Measurements from ENCODE around the gene KIF1B.

Gene KIF1B

DNA sequence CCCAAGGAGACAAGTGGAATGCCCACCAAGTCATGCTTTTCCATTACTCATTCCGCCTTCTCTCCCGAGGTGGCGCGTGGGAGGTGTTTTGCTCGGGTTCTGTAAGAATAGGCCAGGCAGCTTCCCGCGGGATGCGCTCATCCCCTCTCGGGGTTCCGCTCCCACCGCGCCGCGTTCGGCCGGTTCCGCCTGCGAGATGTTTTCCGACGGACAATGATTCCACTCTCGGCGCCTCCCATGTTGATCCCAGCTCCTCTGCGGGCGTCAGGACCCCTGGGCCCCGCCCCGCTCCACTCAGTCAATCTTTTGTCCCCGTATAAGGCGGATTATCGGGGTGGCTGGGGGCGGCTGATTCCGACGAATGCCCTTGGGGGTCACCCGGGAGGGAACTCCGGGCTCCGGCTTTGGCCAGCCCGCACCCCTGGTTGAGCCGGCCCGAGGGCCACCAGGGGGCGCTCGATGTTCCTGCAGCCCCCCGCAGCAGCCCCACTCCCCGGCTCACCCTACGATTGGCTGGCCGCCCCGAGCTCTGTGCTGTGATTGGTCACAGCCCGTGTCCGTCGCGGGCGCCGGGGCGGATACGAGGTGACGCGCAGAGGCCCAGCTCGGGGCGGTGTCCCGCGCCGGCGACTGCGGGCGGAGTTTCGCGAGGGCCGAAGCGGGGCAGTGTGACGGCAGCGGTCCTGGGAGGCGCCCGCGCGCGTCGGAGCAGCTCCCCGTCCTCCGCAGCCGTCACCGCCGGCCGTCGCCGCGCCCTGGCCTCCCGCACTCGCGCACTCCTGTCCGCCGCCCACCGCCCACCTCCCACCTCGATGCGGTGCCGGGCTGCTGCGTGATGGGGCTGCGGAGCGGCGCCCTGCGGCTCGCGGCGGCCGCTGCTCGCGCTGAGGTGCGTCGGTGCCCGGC is at the start of gene KIF1B:
Gene KIF1B (plus strand): TSS at position 666 of the 906 bp plus-strand sequence. CDS start 21,759 bp downstream, outside the sequence.
- no peak for TF ChIP-seq Cebpa-rat (IDR thresholded peaks at IDR 0.05)
- Histone ChIP-seq H3K27ac (peak within 1 kb of the TSS; percentile 88), H3K27me3 (no peaks in the 10 kb centered on the region)

GRCh38 chr1:10160907-10161490 is 49.4 kb upstream of the KIF1B start:
- no peak for TF ChIP-seq Cebpa-rat (IDR thresholded peaks at IDR 0.05)
- no peak overlapping the region for H3K4me3 ChIP-seq

More for the DNA sequence above, at the start of gene KIF1B:
- Histone ChIP-seq H4K20me1 (peaks cover 30% of the 10 kb centered on the region), H3K9me3 (no peaks in the 10 kb centered on the region), H3K4me3 (peak within 1 kb of the TSS; percentile 99), H3K4me1 (peaks cover 28% of the 10 kb centered on the region), H3K4me2 (peak within 1 kb of the TSS; percentile 92), H3K36me3 (no peaks in the 10 kb centered on the region), H3K9ac (peak within 1 kb of the TSS; percentile 88)

DNA sequence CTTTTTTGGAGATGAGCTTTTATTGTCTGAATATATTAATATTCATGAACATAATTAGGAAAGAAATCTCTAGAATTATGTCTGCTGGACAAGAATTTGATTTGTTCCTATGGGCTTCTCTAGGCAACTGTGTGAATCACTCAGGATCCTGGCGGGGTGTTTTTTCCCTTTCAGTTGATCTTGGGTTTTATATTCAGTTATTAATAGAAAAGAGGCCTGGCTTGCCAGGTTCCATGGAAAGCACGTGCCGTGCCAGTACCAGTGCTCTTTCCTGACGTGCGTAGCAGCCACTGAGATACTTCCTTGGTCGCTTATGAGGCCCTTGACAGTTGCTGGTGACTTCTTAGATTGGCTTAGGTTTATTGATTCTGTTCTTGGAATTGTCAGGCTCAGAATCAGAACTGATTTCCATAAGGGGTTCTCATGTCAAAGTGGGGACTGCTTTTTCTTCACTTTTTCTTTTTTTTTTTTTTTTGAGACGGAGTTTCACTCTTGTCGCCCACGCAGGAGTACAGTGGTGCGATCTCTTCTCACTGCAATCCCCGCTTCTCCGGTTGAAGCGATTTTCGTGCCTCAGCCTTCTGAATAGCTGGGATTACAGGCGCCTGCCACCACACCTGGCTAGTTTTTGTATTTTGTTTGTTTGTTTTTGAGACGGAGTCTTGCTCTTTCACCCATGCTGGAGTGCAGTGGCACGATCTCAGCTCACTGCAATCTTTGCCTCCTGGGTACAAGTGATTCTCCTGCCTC is 48.7 kb upstream of the KIF1B start:
- Histone ChIP-seq H3K27me3 (no peaks in the 10 kb centered on the region), H3K4me3 (no peak overlapping the region), H3K4me2 (no peak overlapping the region), H3K9ac (no peak overlapping the region), H3K9me3 (no peaks in the 10 kb centered on the region), H3K27ac (no peak overlapping the region), H4K20me1 (no peaks in the 10 kb centered on the region), H3K36me3 (peaks cover 82% of the 10 kb centered on the region), H3K4me1 (peaks cover 7% of the 10 kb centered on the region; the same call in 1 of the 2 replicates)
- no peak for TF ChIP-seq Cebpa-rat (IDR thresholded peaks at IDR 0.05)

More at GRCh38 chr1:10160907-10161490, 49.4 kb upstream of the KIF1B start:
- Histone ChIP-seq H3K36me3 (peaks cover 75% of the 10 kb centered on the region), H3K27ac (no peak overlapping the region), H3K9me3 (no peaks in the 10 kb centered on the region), H3K4me1 (peaks cover 7% of the 10 kb centered on the region; the same call in 1 of the 2 replicates), H3K4me2 (no peak overlapping the region), H3K9ac (no peak overlapping the region), H3K27me3 (no peaks in the 10 kb centered on the region), H4K20me1 (no peaks in the 10 kb centered on the region)

DNA sequence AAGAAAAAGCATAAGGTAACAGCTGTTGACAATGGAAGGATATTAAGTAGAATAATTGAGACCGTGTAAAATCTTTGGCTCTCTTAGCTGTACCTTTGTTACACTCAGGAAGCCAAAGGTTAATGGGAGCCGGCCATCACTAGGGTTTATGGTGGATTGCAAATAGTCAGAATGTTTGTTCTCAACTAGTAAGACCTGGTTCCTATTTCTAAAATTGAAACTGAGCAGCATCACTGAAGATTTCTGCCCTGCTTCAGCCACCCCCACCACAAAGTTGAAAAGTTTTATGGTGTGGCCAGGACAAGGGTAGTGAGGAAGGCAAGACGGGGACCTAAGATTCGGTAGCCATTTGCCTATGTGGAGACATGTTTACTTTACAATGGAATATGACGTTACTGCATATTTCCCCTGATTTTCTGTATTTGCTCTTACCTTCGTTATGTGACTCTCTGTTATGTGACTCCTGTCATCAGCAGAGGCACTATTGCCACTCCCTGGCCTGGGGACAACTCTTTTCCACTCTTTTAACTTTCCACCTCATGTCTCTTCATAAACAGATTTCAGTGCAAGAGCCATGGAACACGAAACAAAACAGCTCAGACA is 41.4 kb upstream of the KIF1B start:
- Histone ChIP-seq H3K27me3 (no peaks in the 10 kb centered on the region), H3K4me1 (no peaks in the 10 kb centered on the region), H3K4me2 (no peak overlapping the region), H3K36me3 (peaks cover 93% of the 10 kb centered on the region), H3K27ac (no peak overlapping the region), H3K9ac (no peak overlapping the region), H3K9me3 (no peaks in the 10 kb centered on the region), H4K20me1 (no peaks in the 10 kb centered on the region), H3K4me3 (no peak overlapping the region)
- TF ChIP-seq Cebpa-rat (IDR thresholded peaks at IDR 0.05): no peak

GRCh38 chr1:10170239-10170574 is 40.2 kb upstream of the KIF1B start:
- no peaks in the 10 kb centered on the region for H3K27me3 ChIP-seq
- no peak overlapping the region for H3K4me2 ChIP-seq
- no peak for TF ChIP-seq Cebpa-rat (IDR thresholded peaks at IDR 0.05)
- H3K4me3 ChIP-seq: no peak overlapping the region
- H3K36me3 ChIP-seq: peaks cover 91% of the 10 kb centered on the region
- peaks cover 4% of the 10 kb centered on the region for H3K9me3 ChIP-seq
- no peak overlapping the region for H3K27ac ChIP-seq
- H3K4me1 ChIP-seq: no peaks in the 10 kb centered on the region
- no peaks in the 10 kb centered on the region for H4K20me1 ChIP-seq
- H3K9ac ChIP-seq: no peak overlapping the region

DNA sequence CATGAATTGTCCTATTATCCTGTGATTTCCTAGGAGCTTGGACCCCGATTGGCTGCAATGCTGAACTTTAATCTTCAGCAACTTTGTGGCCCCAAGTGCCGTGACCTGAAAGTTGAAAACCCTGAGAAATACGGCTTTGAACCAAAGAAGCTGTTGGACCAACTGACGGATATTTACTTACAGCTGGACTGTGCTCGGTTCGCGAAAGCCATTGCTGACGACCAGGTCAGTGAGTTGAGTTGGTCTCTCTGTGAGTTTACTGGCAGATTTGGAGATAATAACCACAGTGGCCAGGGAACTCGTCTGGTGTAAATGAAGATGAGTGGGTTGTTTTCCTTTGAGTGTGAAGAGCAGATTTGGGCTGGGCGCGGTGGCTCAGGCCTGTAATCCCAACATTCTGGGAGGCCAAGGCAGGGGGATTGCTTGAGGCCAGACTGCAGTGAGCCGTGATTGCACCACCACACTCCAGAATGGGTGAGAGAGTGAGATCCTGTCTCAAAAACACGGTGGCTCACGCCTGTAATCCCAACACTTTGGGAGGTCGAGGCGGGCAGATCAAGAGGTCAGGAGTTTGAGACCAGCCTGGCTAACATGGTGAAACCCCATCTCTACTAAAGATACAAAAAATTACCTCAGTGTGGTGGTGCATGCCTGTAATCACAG is 39.1 kb upstream of the KIF1B start:
- Histone ChIP-seq H3K27ac (no peak overlapping the region), H3K9me3 (peaks cover 9% of the 10 kb centered on the region), H3K4me3 (no peak overlapping the region), H3K36me3 (peaks cover 88% of the 10 kb centered on the region), H3K4me2 (no peak overlapping the region), H3K27me3 (no peaks in the 10 kb centered on the region), H3K4me1 (no peaks in the 10 kb centered on the region), H3K9ac (no peak overlapping the region), H4K20me1 (no peaks in the 10 kb centered on the region)
- no peak for TF ChIP-seq Cebpa-rat (IDR thresholded peaks at IDR 0.05)

DNA sequence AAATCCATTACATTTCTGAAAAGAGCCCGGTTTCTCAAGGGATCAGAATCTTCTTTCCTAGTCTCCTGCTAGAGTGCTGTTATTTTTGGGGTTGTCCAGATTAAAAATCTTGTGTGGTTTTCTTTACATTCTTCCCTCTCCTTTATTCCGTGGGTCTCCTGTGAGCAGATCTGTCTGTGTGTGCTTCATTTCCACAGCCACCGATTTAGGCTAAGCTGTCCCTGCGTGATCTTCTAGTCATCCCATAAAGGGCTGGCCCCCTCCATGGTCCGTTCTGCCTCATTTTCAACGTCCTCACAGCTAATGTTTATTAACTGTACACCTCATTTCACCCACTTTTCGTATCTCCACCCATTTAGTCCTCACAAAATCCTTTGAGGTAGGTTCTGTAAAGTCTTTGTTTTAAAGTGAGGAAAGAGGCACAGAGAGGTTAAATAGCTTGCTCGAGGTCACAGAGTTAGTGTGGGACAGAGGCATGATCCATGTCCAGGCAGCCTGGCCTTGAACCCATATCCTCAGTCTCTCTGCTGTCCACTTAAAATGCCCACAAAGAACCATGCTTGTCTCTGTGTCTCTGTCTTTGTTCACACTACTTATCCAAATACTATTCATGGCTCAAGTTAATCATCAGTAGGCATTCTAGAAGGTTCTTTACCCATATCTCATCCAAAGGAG is 38.2 kb upstream of the KIF1B start:
- no peak for TF ChIP-seq Cebpa-rat (IDR thresholded peaks at IDR 0.05)
- Histone ChIP-seq H3K4me2 (no peak overlapping the region), H3K36me3 (peaks cover 80% of the 10 kb centered on the region), H3K4me1 (no peaks in the 10 kb centered on the region), H3K4me3 (no peak overlapping the region), H3K27ac (no peak overlapping the region), H3K9me3 (peaks cover 9% of the 10 kb centered on the region), H4K20me1 (no peaks in the 10 kb centered on the region), H3K27me3 (no peaks in the 10 kb centered on the region), H3K9ac (no peak overlapping the region)

GRCh38 chr1:10173582-10173981 is 36.8 kb upstream of the KIF1B start:
- no peak overlapping the region for H3K27ac ChIP-seq
- H3K4me2 ChIP-seq: no peak overlapping the region
- H3K4me3 ChIP-seq: no peak overlapping the region
- H3K9me3 ChIP-seq: peaks cover 9% of the 10 kb centered on the region
- peaks cover 67% of the 10 kb centered on the region for H3K36me3 ChIP-seq
- H3K4me1 ChIP-seq: no peaks in the 10 kb centered on the region
- H3K27me3 ChIP-seq: no peaks in the 10 kb centered on the region
- no peaks in the 10 kb centered on the region for H4K20me1 ChIP-seq
- H3K9ac ChIP-seq: no peak overlapping the region
- TF ChIP-seq Cebpa-rat (IDR thresholded peaks at IDR 0.05): no peak

DNA sequence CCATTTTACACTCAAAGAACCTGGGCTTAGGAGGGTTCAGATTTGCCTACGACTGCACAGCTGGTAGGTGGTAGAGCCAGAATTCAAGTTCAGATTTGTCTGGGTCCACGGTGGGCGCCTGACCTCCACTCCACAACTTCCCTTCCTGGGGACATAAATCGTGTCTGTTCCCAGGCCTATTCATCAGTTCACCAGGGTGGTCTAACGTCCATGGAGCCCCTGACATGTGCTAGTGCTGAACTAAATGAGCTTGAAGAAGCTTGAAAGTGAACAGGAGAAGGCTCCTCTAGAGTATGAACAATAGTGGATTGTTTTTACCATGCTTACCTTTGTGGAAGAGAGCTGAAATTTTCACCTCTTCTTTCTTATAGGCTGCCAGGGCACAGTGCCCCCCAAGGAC is 32.5 kb upstream of the KIF1B start:
- no peak overlapping the region for H3K9ac ChIP-seq
- H3K4me3 ChIP-seq: no peak overlapping the region
- peaks cover 53% of the 10 kb centered on the region for H3K36me3 ChIP-seq
- H3K27me3 ChIP-seq: no peaks in the 10 kb centered on the region
- no peaks in the 10 kb centered on the region for H3K4me1 ChIP-seq
- H3K4me2 ChIP-seq: no peak overlapping the region
- no peaks in the 10 kb centered on the region for H4K20me1 ChIP-seq
- H3K27ac ChIP-seq: no peak overlapping the region
- peaks cover 9% of the 10 kb centered on the region for H3K9me3 ChIP-seq
- no peak for TF ChIP-seq Cebpa-rat (IDR thresholded peaks at IDR 0.05)

All from BLaER1 (cell line).